H9 (cell line): Measurements from ENCODE around the gene SORCS2. TPM values are rescaled to one million over a fixed set of nuclear protein-coding genes. Genes with fewer than 3 reads are reported as not detected.

Experiments used
- DNase-seq: peaks from one replicate; pipeline ENCODE4 v3.0.0-alpha.2; 2017
- H2AFZ ChIP-seq: one replicate; pipeline ENCODE4 v1.6.1; 2013; ENCODE audit warnings: mild to moderate bottlenecking, low read length, control low read depth, moderate library complexity
- H2AK5ac ChIP-seq: 2 replicates; pipeline ENCODE4 v1.6.1; 2013; ENCODE audit warnings: low read length, control low read depth, mixed read lengths; ENCODE audit not compliant: insufficient read length
- H2BK120ac ChIP-seq: one replicate; pipeline ENCODE4 v1.6.1; 2013; ENCODE audit warnings: low read depth, mild to moderate bottlenecking, low read length, control low read depth, inconsistent platforms; ENCODE audit not compliant: poor library complexity, severe bottlenecking
- H2BK12ac ChIP-seq: 2 replicates; pipeline ENCODE4 v1.6.1; 2013; ENCODE audit warnings: low read length, control low read depth, mixed read lengths, low read depth; ENCODE audit not compliant: insufficient read length
- H2BK15ac ChIP-seq: 2 replicates; pipeline ENCODE4 v1.6.1; 2013; ENCODE audit warnings: low read depth, low read length, control low read depth
- H2BK20ac ChIP-seq: one replicate; pipeline ENCODE4 v1.6.1; 2013; ENCODE audit warnings: low read depth, mild to moderate bottlenecking, low read length, control low read depth, inconsistent platforms; ENCODE audit not compliant: poor library complexity, severe bottlenecking
- H2BK5ac ChIP-seq: 2 replicates; pipeline ENCODE4 v1.6.1; 2013; ENCODE audit warnings: low read length, control low read depth, mixed read lengths; ENCODE audit not compliant: insufficient read length
- H3K14ac ChIP-seq: 2 replicates; pipeline ENCODE4 v1.6.1; 2013; ENCODE audit warnings: low read length, control low read depth; ENCODE audit not compliant: insufficient read depth
- H3K18ac ChIP-seq: 2 replicates; pipeline ENCODE4 v1.6.1; 2013; ENCODE audit warnings: low read depth, mild to moderate bottlenecking, mixed read lengths, low read length, control low read depth; ENCODE audit not compliant: insufficient read length
- H3K23ac ChIP-seq: 2 replicates; pipeline ENCODE4 v1.6.1; 2013; ENCODE audit warnings: low read length, control low read depth, mixed read lengths, low read depth; ENCODE audit not compliant: insufficient read length
- H3K23me2 ChIP-seq: 2 replicates; pipeline ENCODE4 v1.6.1; 2013; ENCODE audit warnings: low read depth, mild to moderate bottlenecking, mixed read lengths, low read length, control low read depth; ENCODE audit not compliant: insufficient read length, poor library complexity, severe bottlenecking
- H3K27ac ChIP-seq: 2 replicates; pipeline ENCODE4 v1.5.1; 2013; ENCODE audit warnings: low read length, control low read depth, mixed read lengths, low read depth; ENCODE audit not compliant: insufficient read length
- H3K27me3 ChIP-seq: 2 replicates; pipeline ENCODE4 v1.6.1; 2013; ENCODE audit warnings: low read length, control low read depth, inconsistent platforms; ENCODE audit not compliant: insufficient read depth
- H3K4ac ChIP-seq: 2 replicates; pipeline ENCODE4 v1.6.1; 2013; ENCODE audit warnings: low read depth, mild to moderate bottlenecking, control low read depth, inconsistent platforms, low read length, moderate library complexity
- H3K4me1 ChIP-seq: 2 replicates; pipeline ENCODE4 v1.6.1; 2013; ENCODE audit warnings: low read length, control low read depth, inconsistent platforms; ENCODE audit not compliant: insufficient read depth
- H3K4me2 ChIP-seq: 2 replicates; pipeline ENCODE4 v1.6.1; 2013; ENCODE audit warnings: low read length, control low read depth, mixed read lengths; ENCODE audit not compliant: insufficient read length, insufficient read depth
- H3K56ac ChIP-seq: 2 replicates; pipeline ENCODE4 v1.6.1; 2013; ENCODE audit warnings: low read depth, mild to moderate bottlenecking, mixed read lengths, low read length, control low read depth; ENCODE audit not compliant: insufficient read length
- H3K79me1 ChIP-seq: 2 replicates; pipeline ENCODE4 v1.6.1; 2013; ENCODE audit warnings: low read depth, mild to moderate bottlenecking, moderate library complexity, low read length, control low read depth, inconsistent platforms; ENCODE audit not compliant: insufficient read depth, poor library complexity, severe bottlenecking
- H3K79me2 ChIP-seq: 2 replicates; pipeline ENCODE4 v1.6.1; 2013; ENCODE audit warnings: low read length, control low read depth, inconsistent platforms; ENCODE audit not compliant: insufficient read depth
- H3K9ac ChIP-seq: 2 replicates; pipeline ENCODE4 v1.6.1; 2013; ENCODE audit warnings: low read length, control low read depth, mixed read lengths; ENCODE audit not compliant: insufficient read length; ENCODE audit errors: extremely low read depth
- H3K9me3 ChIP-seq: one replicate; pipeline ENCODE4 v1.6.1; 2013; ENCODE audit warnings: low read depth, low read length, inconsistent platforms; ENCODE audit not compliant: control insufficient read depth
- H3T11ph ChIP-seq: one replicate; pipeline ENCODE4 v1.6.1; 2013; ENCODE audit warnings: mild to moderate bottlenecking, low read length, control low read depth, inconsistent platforms
- H4K20me1 ChIP-seq: one replicate; pipeline ENCODE4 v1.6.1; 2013; ENCODE audit not compliant: control insufficient read depth, insufficient read length, insufficient read depth
- H4K5ac ChIP-seq: 2 replicates; pipeline ENCODE4 v1.6.1; 2013; ENCODE audit warnings: low read depth, mild to moderate bottlenecking, mixed read lengths, low read length, control low read depth; ENCODE audit not compliant: insufficient read length
- H4K8ac ChIP-seq: replicated peaks from 2 replicates; pipeline ENCODE4 v1.6.1; 2013; ENCODE audit warnings: low read length, control low read depth, mixed read lengths, low read depth; ENCODE audit not compliant: insufficient read length
- H4K91ac ChIP-seq: 2 replicates; pipeline ENCODE4 v1.6.1; 2013; ENCODE audit warnings: low read depth, mild to moderate bottlenecking, moderate library complexity, mixed read lengths, low read length, control low read depth; ENCODE audit not compliant: insufficient read length
- H3K27ac Mint-ChIP-seq, 3 experiments: 2 replicates in 2 of 3; 3 replicates in 1 of 3; pipeline ENCODE4 v1.8.0; 2020 to 2021; ENCODE audit warnings: mixed read lengths in 3 of 3, mild to moderate bottlenecking in 1 of 3, moderate library complexity in 1 of 3
- H3K27me3 Mint-ChIP-seq: 2 replicates; pipeline ENCODE4 v1.8.0; 2021; ENCODE audit warnings: low read depth, mild to moderate bottlenecking, moderate library complexity, mixed read lengths
- H3K36me3 Mint-ChIP-seq, 3 experiments: 2 replicates in 2 of 3; 3 replicates in 1 of 3; pipeline ENCODE4 v1.8.0; 2020 to 2021; ENCODE audit warnings: low read depth in 3 of 3, mixed read lengths in 3 of 3; ENCODE audit not compliant: insufficient read depth in 1 of 3
- H3K4me1 Mint-ChIP-seq, 2 experiments: 2 replicates each; pipeline ENCODE4 v1.8.0; 2020; ENCODE audit warnings: mixed read lengths in 2 of 2
- H3K4me3 Mint-ChIP-seq, 2 experiments: 2 replicates in 1 of 2; 3 replicates in 1 of 2; pipeline ENCODE4 v1.8.0; 2020 to 2021; ENCODE audit warnings: mild to moderate bottlenecking in 2 of 2, mixed read lengths in 2 of 2, moderate library complexity in 1 of 2
- H3K9me3 Mint-ChIP-seq, 2 experiments: 2 replicates in 1 of 2; 3 replicates in 1 of 2; pipeline ENCODE4 v1.8.0; 2020; ENCODE audit warnings: mild to moderate bottlenecking in 2 of 2, mixed read lengths in 2 of 2, moderate library complexity in 1 of 2
- WGBS: extraction: QIAGEN DNeasy Blood & Tissue Kit; methylation state at CpG from one replicate; pipeline ENCODE4 v1.1.7; 2013; ENCODE audit warnings: missing lambda C conversion rate, low lambda C conversion rate, mixed read lengths; ENCODE audit not compliant: insufficient read length; ENCODE audit errors: extremely low coverage; 5-methylcytosine and 5-hydroxymethylcytosine counted together
- total RNA-seq: library from RNA; stranded (reverse); gene quantifications from 2 replicates; pipeline ENCODE4 v1.2.1, GENCODE V29; 2021
- TF ChIP-seq, protein P1 (sequence below): fragments of 200-600 bp; sonication (generic); conservative IDR thresholded peaks from 3 replicates; pipeline ENCODE4 v1.8.0; 2021; ENCODE audit warnings: antibody characterized with exemption, mild to moderate bottlenecking

The SORCS2 gene
- total RNA-seq, 1 experiment from 2014 or later: 0.57 TPM

GRCh38 chr4:7529368-7530080, 337.2 kb downstream of the SORCS2 start:
- TF ChIP-seq, protein P1, sequence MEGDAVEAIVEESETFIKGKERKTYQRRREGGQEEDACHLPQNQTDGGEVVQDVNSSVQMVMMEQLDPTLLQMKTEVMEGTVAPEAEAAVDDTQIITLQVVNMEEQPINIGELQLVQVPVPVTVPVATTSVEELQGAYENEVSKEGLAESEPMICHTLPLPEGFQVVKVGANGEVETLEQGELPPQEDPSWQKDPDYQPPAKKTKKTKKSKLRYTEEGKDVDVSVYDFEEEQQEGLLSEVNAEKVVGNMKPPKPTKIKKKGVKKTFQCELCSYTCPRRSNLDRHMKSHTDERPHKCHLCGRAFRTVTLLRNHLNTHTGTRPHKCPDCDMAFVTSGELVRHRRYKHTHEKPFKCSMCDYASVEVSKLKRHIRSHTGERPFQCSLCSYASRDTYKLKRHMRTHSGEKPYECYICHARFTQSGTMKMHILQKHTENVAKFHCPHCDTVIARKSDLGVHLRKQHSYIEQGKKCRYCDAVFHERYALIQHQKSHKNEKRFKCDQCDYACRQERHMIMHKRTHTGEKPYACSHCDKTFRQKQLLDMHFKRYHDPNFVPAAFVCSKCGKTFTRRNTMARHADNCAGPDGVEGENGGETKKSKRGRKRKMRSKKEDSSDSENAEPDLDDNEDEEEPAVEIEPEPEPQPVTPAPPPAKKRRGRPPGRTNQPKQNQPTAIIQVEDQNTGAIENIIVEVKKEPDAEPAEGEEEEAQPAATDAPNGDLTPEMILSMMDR: no peak
- Histone ChIP-seq H3K23ac (no peak overlapping the region), H3K4ac (no peak overlapping the region), H3K14ac (no peak overlapping the region), H4K5ac (no peak overlapping the region), H4K91ac (no peak overlapping the region), H3K27me3 (no peaks in the 10 kb centered on the region), H2AFZ (no peak overlapping the region), H3K4me1 (peaks cover 4% of the 10 kb centered on the region; the same call in 1 of the 2 replicates), H3K18ac (no peak overlapping the region), H3K23me2 (no peaks in the 10 kb centered on the region), H2BK12ac (no peak overlapping the region), H2BK15ac (no peak overlapping the region), H4K8ac (no peak overlapping the region), H3T11ph (no peak overlapping the region), H2BK20ac (no peak overlapping the region), H3K79me1 (no peaks in the 10 kb centered on the region), H4K20me1 (no peaks in the 10 kb centered on the region), H3K56ac (no peak overlapping the region), H3K4me2 (no peak overlapping the region), H3K27ac (no peak overlapping the region), H2BK120ac (no peak overlapping the region), H3K9me3 (no peaks in the 10 kb centered on the region), H3K9ac (no peak overlapping the region), H2BK5ac (no peak overlapping the region), H2AK5ac (no peak overlapping the region), H3K79me2 (no peaks in the 10 kb centered on the region)
- Mint-ChIP-seq H3K4me3 (no peak overlapping the region), H3K36me3 (peaks cover 0 to 2% (median 0%) of the 10 kb centered on the region in 3 experiments; a peak in 1 of 7 replicates), H3K9me3 (peaks cover 3 to 7% of the 10 kb centered on the region in 2 experiments; a peak in 4 of 5 replicates), H3K27me3 (peaks cover 3% of the 10 kb centered on the region), H3K27ac (peak overlapping the region; percentile 39 to 83 (median 77); a peak in 4 of 7 replicates), H3K4me1 (peaks cover 38 to 50% of the 10 kb centered on the region in 2 experiments)
- WGBS: no CpG with 5 or more reads among the region's 12 CpGs
- DNase-seq: peak; percentile 57
